HG02938 (cell line): ENCODE results near the gene LTC4S.
"Not testable (repeated sequence)": the region's sequence is repeated elsewhere in the genome, so short reads cannot be mapped to it uniquely, and the experiment has no call there.

Experiments used
- ATAC-seq: cut with Tn5 transposase; IDR thresholded peaks from one replicate; pipeline ENCODE4 v1.9.1; 2021; ENCODE audit warnings: mild to moderate bottlenecking, moderate library complexity; ENCODE audit not compliant: unreplicated experiment

Gene LTC4S

GRCh38 chr5:179823937-179824744, 30.4 kb downstream of the LTC4S start:
- ATAC-seq = no peak

GRCh38 chr5:179824745-179825112, 30.9 kb downstream of the LTC4S start:
- no peak for ATAC-seq

GRCh38 chr5:179825655-179826182, 31.9 kb downstream of the LTC4S start:
- no peak for ATAC-seq

- no peak for ATAC-seq
Measured at GRCh38 chr5:179827680-179828079, 33.9 kb downstream of the LTC4S start.

GRCh38 chr5:179828756-179829421, 35.1 kb downstream of the LTC4S start:
- ATAC-seq = no peak

- no peak for ATAC-seq
Measured at GRCh38 chr5:179829732-179830435, 36.1 kb downstream of the LTC4S start.

GRCh38 chr5:179830818-179831468, 37.2 kb downstream of the LTC4S start:
- no peak for ATAC-seq

- no peak for ATAC-seq
Measured at GRCh38 chr5:179832039-179832745, 38.4 kb downstream of the LTC4S start.

- no peak for ATAC-seq
Measured at GRCh38 chr5:179833056-179833708, 39.4 kb downstream of the LTC4S start.

GRCh38 chr5:179833709-179834070, 39.9 kb downstream of the LTC4S start:
- no peak for ATAC-seq

- ATAC-seq = no peak
Measured at GRCh38 chr5:179834120-179834519, 40.3 kb downstream of the LTC4S start.

GRCh38 chr5:179834871-179835270, 41.1 kb downstream of the LTC4S start:
- not testable (repeated sequence) for ATAC-seq

GRCh38 chr5:179836225-179837019, 42.6 kb downstream of the LTC4S start:
- ATAC-seq = no peak

GRCh38 chr5:179837076-179838011, 43.6 kb downstream of the LTC4S start:
- ATAC-seq = no peak

- ATAC-seq = no peak
Measured at GRCh38 chr5:179839328-179840256, 45.8 kb downstream of the LTC4S start.

GRCh38 chr5:179840321-179840720, 46.5 kb downstream of the LTC4S start:
- no peak for ATAC-seq

- no peak for ATAC-seq
Measured at GRCh38 chr5:179840766-179841165, 47.0 kb downstream of the LTC4S start.
